Hindlimb muscle (tissue), 1 donor: ENCODE results near the gene VSTM4. TPM values are rescaled to one million over a fixed set of nuclear protein-coding genes. Genes with fewer than 3 reads are reported as not detected.

Source experiments
- polyA plus RNA-seq: library from polyadenylated mRNA; unstranded; fragments of 120-200 nt; gene quantifications from one replicate; pipeline ENCODE4 v1.2.1, GENCODE V29; 2013; ENCODE audit not compliant: insufficient read length

VSTM4 gene
- polyA plus RNA-seq, 1 donor, result 53.3 TPM

Other genes with a start within 250 kb of the VSTM4 start
- gene LRRC18, start 175.7 kb downstream of the VSTM4 start, polyA plus RNA-seq, result 0.12 TPM
- gene FAM170B, start 18.5 kb upstream of the VSTM4 start, polyA plus RNA-seq, result not detected
- gene TMEM273, start 72.9 kb upstream of the VSTM4 start, polyA plus RNA-seq, result 6.3 TPM
- gene C10orf71, start 183.6 kb upstream of the VSTM4 start, polyA plus RNA-seq, result 41.8 TPM